Left lung (tissue), 10 donors: Measurements from ENCODE around the gene SLC22A12. TPM values are rescaled to one million over a fixed set of nuclear protein-coding genes. Genes with fewer than 3 reads are reported as not detected.

Experiments used
- ATAC-seq: fragments of 200-7000 bp; cut with Tn5 transposase; one replicate; pipeline ENCODE4 v1.9.1; 2020; ENCODE audit warnings: moderate library complexity
- DNase-seq, 4 donors: peaks; one replicate each; pipeline ENCODE4 v3.0.0-alpha.2; 2013 to 2020
- H3K27ac ChIP-seq, 2 donors: fragments of 200-600 bp; sonication (generic) in 1 of 2; one replicate each; pipeline versions ENCODE4 v1.5.0 to v1.8.0; 2020 to 2021
- H3K27me3 ChIP-seq, 2 donors: fragments of 200-600 bp; sonication (generic) in 1 of 2; one replicate each; pipeline versions ENCODE4 v1.5.0 to v1.8.0; 2020 to 2021
- H3K36me3 ChIP-seq, 2 donors: fragments of 200-600 bp; sonication (generic) in 1 of 2; one replicate each; pipeline versions ENCODE4 v1.5.0 to v1.8.0; 2020 to 2021
- H3K4me1 ChIP-seq, 2 donors: fragments of 200-600 bp; one replicate each; pipeline ENCODE4 v1.8.0; 2021
- H3K4me3 ChIP-seq, 2 donors: fragments of 200-600 bp; sonication (generic) in 1 of 2; one replicate each; pipeline versions ENCODE4 v1.5.0 to v1.8.0; 2020 to 2021; ENCODE audit warnings: mild to moderate bottlenecking in 1 of 2
- H3K9me3 ChIP-seq, 2 donors: fragments of 200-600 bp; sonication (generic) in 1 of 2; one replicate each; pipeline versions ENCODE4 v1.5.0 to v1.8.0; 2020 to 2021
- intact Hi-C, 2 donors: fragments of 100-400 bp; cut with DNase I; formaldehyde crosslinking; loops; one replicate each; pipeline versions ENCODE4 v1.11.2 to v1.14.2; 2022
- polyA plus RNA-seq, 6 donors: library from polyadenylated mRNA; unstranded; fragments of 120-200 nt; gene quantifications; one replicate each; pipeline ENCODE4 v1.2.1, GENCODE V29; 2013; ENCODE audit not compliant: insufficient read length in 6 of 6
- total RNA-seq, 2 donors: library from RNA; stranded (reverse); fragmentation: NEBNext Ultra II Directional; extraction: Animal tissue kit (Norgen Biotek cat#: 25700); gene quantifications; one replicate each; pipeline ENCODE4 v1.2.1, GENCODE V29; 2021
- TF ChIP-seq, protein P1 (sequence below), 2 donors: fragments of 200-600 bp; sonication (generic) in 1 of 2; IDR thresholded peaks; one replicate each; pipeline versions ENCODE4 v1.5.0 to v1.8.0; 2021; ENCODE audit warnings: antibody characterized with exemption in 2 of 2
- donor health status: DM: no; HTN: yes; CAD: no.
- donor health status: DM: no; HTN: no; CAD: no.

SLC22A12 gene
- total and polyA plus RNA-seq, 8 donors: not detected

DNA sequence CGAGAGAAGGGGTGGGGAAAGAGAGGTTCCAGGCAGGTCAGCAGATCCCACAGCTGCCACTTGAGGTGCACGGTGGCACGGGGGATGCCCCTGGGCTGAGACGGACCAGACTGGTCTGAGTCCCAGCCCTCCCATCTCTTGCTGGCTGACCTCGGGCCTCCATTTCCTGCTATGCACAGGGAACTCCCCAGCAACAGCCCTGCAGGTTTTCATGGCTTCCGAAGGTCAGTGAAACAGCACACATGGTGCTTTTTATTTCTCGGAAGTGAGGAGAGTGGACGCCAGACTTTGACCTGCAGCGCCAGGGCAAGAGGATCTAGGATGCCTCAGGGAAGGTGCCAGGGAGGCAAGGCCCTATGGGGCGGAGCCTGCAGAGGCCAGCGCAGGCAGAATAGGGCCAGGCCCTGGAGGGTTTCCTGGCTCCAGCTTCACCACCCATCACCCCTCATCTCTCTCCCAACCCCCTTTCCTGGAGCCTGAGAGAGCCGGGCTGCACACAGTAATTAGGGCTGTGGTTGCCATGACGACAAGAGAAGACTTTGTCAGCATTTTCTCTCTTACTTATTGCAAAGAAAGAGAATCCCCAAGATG is 29.5 kb downstream of the SLC22A12 start:
- Histone ChIP-seq H3K36me3 (no peaks in the 10 kb centered on the region), H3K4me1 (peaks cover 9 to 12% of the 10 kb centered on the region in 2 donors), H3K27me3 (no peaks in the 10 kb centered on the region), H3K27ac (peak overlapping the region in 1 of 2 donors; percentile 48), H3K9me3 (no peaks in the 10 kb centered on the region), H3K4me3 (no peak overlapping the region)
- DNase-seq (peak in 2 of 4 donors; percentile 78 to 93), ATAC-seq (peak; percentile 12)
- intact Hi-C loops: no loop called here
- TF ChIP-seq, protein P1, sequence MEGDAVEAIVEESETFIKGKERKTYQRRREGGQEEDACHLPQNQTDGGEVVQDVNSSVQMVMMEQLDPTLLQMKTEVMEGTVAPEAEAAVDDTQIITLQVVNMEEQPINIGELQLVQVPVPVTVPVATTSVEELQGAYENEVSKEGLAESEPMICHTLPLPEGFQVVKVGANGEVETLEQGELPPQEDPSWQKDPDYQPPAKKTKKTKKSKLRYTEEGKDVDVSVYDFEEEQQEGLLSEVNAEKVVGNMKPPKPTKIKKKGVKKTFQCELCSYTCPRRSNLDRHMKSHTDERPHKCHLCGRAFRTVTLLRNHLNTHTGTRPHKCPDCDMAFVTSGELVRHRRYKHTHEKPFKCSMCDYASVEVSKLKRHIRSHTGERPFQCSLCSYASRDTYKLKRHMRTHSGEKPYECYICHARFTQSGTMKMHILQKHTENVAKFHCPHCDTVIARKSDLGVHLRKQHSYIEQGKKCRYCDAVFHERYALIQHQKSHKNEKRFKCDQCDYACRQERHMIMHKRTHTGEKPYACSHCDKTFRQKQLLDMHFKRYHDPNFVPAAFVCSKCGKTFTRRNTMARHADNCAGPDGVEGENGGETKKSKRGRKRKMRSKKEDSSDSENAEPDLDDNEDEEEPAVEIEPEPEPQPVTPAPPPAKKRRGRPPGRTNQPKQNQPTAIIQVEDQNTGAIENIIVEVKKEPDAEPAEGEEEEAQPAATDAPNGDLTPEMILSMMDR (IDR thresholded peaks at IDR 0.05): no peak

DNA sequence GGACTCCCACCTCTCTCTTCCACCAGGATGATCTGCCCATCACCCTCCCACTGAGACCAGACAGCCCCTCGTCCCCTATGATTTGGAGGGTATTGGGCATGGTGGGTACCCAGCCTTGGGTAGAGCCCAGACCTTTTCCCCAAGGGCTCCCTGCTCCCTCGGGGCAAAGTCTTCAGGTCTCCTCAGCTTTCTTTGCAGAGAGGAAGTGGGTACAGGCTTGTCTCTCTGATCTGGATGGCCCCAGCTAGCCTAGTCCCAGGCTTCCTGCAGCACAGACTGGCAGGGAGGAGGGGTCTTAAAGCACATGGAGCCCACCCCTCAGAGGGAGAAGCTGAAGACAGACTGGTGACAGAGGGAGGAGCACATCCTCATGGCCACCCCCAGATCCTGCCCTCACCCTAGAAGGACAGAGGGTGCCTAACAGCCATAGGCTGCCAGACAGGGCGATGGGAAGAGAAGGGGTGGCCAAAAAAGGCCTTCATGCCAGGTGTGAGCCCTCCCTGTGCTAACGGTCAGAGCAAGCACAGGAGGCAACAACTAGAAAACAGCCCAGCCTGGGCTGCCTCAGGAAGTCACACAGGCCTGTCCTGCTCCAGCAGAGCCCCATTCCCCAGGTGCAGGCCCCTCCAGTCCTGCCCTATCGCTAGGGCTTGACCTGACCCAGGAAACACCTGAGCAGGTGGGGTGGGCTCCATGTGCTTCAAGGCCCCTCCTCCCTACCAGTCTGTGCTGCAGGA is 30.4 kb downstream of the SLC22A12 start:
- intact Hi-C loops: no loop called here
- no peak for ATAC-seq
- no peak overlapping the region for H3K27ac ChIP-seq

DNA sequence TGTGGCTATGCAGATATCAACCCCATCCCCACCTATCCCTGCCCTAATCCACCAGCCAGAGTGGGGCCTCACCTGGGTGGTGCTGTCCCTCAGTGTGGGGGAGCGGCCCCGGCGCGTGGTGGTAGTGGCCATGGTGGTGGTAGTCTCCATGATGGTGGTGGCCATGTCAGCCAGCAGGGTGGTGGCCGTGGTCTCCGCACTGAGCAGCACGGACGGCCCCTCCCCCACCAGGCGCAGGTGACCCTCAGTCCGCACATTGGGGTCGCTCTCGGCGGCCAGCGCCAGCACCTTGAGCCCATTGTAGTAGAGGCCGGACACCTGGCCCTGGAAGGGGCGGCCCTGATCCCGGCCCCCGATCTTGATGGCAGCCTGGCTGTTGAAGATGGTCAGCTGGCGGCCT is 31.7 kb downstream of the SLC22A12 start:
- Histone ChIP-seq H3K4me3 (no peak overlapping the region), H3K4me1 (peaks cover 11 to 12% of the 10 kb centered on the region in 2 donors), H3K27ac (no peak overlapping the region), H3K9me3 (no peaks in the 10 kb centered on the region), H3K27me3 (no peaks in the 10 kb centered on the region), H3K36me3 (no peaks in the 10 kb centered on the region)
- intact Hi-C loops: no loop called here
- ATAC-seq: no peak
- no peak for DNase-seq
- TF ChIP-seq, protein P1 (IDR thresholded peaks at IDR 0.05): no peak

More for the DNA sequence above, 30.4 kb downstream of the SLC22A12 start:
- Histone ChIP-seq H3K36me3 (no peaks in the 10 kb centered on the region), H3K4me1 (peaks cover 11 to 12% of the 10 kb centered on the region in 2 donors), H3K27me3 (no peaks in the 10 kb centered on the region), H3K9me3 (no peaks in the 10 kb centered on the region), H3K4me3 (no peak overlapping the region)
- no peak for DNase-seq
- TF ChIP-seq, protein P1 (IDR thresholded peaks at IDR 0.05): no peak

DNA sequence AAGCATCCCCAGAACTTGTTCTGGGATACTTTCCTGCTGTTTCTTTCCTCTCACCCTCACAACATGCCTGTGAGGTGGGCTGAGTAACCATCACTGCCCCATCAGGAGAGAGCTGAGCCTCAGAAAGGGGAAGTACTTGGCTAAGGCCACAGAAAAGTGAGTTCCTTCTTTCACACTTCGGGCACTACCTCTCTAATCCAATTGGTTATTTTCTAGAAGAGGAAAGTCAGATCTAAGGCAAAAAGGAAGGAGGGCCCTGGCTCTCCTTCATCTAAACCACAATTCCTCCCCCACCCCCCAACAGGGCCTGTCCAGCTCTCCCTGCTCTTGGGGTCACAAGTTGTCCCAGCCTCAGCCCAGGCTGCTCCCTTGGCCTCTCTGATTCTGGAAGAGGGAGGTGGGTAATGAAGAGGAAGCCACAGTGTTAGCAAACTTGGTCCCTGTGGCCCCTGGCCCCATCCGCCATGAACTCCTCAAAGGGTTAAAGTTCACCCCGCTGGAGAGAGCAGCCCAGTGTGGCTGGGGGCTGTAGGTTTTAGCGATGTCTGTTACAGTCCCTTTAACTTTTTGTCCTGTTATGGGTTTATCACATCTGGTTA is 34.0 kb downstream of the SLC22A12 start:
- TF ChIP-seq, protein P1 (IDR thresholded peaks at IDR 0.05): no peak
- intact Hi-C loops: no loop called here
- no peaks in the 10 kb centered on the region for H3K36me3 ChIP-seq
- no peaks in the 10 kb centered on the region for H3K9me3 ChIP-seq
- peak overlapping the region in 1 of 2 donors; percentile 70 for H3K27ac ChIP-seq
- ATAC-seq (peak; percentile 47), DNase-seq (no peak)
- no peak overlapping the region for H3K4me3 ChIP-seq
- peaks cover 0 to 7% of the 10 kb centered on the region in 2 donors for H3K27me3 ChIP-seq
- peaks cover 10 to 11% of the 10 kb centered on the region in 2 donors for H3K4me1 ChIP-seq

DNA sequence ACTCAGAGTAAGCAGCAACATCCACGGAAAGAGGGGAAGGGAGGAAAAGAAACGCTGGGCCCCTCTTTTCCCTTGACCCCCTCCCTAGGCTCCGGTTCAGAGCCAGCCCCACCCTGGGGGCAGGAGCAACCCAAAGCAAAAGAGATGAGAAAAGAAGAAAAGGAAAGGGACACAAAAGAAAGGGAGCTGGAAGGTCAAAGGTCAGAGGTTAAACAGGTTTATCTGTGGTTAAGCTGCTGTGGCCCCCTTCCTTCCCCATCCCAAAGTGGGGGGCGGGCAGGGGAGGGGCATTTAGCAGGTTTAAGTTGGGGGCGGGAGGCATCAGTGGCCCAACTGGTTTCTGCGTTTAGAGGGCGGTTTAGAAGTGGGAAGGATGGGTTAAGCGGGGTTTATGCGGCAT is 35.6 kb downstream of the SLC22A12 start:
- intact Hi-C loops: no loop called here

More for the DNA sequence above, 35.6 kb downstream of the SLC22A12 start:
- DNase-seq (no peak), ATAC-seq (no peak)
- Histone ChIP-seq H3K9me3 (no peaks in the 10 kb centered on the region), H3K4me1 (peaks cover 0 to 11% of the 10 kb centered on the region in 2 donors), H3K27ac (no peak overlapping the region), H3K27me3 (peaks cover 0 to 22% of the 10 kb centered on the region in 2 donors), H3K4me3 (no peak overlapping the region), H3K36me3 (no peaks in the 10 kb centered on the region)
- TF ChIP-seq, protein P1 (IDR thresholded peaks at IDR 0.05): no peak
